ENCODE measurements around the gene FAM241B.
A peak's percentile ranks its signal among the peaks of the same experiment; 100 is the strongest.

The FAM241B gene

DNA sequence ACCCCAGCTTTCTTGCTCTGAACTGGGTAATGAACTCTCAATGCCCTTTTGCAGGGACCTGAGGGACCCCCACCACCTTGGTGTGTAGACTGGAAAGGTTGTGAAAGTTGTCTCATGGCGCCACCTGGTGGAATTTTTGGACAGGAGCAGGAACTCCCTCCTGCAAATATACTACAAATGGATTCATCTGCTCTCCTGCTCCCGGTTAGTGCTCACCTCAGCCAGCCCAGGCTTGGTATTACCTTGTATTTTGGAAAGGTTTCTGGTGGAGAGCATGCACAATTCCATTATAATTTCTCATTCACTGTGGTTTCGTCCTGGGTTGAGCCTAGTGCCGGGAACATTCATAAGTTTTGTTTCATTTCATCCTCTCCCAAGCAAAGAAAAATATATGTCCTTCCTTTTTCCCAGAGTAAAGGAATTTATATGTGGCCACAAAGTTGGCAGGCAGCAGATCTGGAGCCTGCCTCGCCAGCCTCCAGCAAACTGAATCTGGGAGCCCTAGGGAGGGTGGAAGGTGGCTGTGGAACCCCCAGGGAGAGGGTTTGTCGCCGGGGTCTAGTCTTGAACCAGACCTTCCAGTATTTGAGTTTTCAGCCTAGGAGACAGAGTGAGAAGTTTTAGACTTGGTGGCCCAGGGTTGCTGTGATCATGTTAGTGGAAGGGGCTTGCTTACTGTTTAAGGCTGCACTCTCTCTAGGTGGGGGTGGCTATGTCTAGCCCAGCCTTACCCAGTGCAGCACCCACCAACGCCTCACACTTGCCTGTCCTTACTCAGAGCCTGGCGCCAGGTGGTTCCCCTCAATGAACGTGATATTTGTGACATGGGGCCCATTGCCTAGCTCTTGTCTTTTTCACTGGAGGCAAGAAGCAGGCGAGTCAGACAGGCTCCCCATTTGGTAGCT is 9.5 kb downstream of the FAM241B start:
- Histone ChIP-seq H3K9me2 (replicated peaks; ENCODE audit: insufficient read depth, low read length) (no peaks in the 10 kb centered on the region), H3F3A (ENCODE audit: insufficient read depth, low read length) (no peaks in the 10 kb centered on the region), H3K36me3 (replicated peaks; ENCODE audit: insufficient read depth, low read length) (no peaks in the 10 kb centered on the region), H3K27me3 (replicated peaks; ENCODE audit: insufficient read depth, low read length) (peaks cover 37% of the 10 kb centered on the region), H3K27ac (ENCODE audit: low read length) (no peak overlapping the region), H3K79me2 (ENCODE audit: low read length) (no peaks in the 10 kb centered on the region), H3K4me3 (ENCODE audit: low read length) (no peak overlapping the region), H3K9me3 (replicated peaks; ENCODE audit: insufficient read depth, low read length) (no peaks in the 10 kb centered on the region), H3K9ac (ENCODE audit: low read length) (no peak overlapping the region), H4K20me1 (ENCODE audit: insufficient read depth, low read length) (no peaks in the 10 kb centered on the region), H3K4me1 (ENCODE audit: low read length) (no peaks in the 10 kb centered on the region), H2AFZ (ENCODE audit: low read length) (no peak overlapping the region), H3K4me2 (ENCODE audit: low read depth, low read length) (no peak overlapping the region)
- TF ChIP-seq, protein P1, sequence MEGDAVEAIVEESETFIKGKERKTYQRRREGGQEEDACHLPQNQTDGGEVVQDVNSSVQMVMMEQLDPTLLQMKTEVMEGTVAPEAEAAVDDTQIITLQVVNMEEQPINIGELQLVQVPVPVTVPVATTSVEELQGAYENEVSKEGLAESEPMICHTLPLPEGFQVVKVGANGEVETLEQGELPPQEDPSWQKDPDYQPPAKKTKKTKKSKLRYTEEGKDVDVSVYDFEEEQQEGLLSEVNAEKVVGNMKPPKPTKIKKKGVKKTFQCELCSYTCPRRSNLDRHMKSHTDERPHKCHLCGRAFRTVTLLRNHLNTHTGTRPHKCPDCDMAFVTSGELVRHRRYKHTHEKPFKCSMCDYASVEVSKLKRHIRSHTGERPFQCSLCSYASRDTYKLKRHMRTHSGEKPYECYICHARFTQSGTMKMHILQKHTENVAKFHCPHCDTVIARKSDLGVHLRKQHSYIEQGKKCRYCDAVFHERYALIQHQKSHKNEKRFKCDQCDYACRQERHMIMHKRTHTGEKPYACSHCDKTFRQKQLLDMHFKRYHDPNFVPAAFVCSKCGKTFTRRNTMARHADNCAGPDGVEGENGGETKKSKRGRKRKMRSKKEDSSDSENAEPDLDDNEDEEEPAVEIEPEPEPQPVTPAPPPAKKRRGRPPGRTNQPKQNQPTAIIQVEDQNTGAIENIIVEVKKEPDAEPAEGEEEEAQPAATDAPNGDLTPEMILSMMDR (IDR thresholded peaks at IDR 0.05; ENCODE audit: low read length): peak; percentile 82
- no peak for TF ChIP-seq EZH2 (optimal IDR thresholded peaks at IDR 0.05; ENCODE audit: low read depth, low read length)
- peak; percentile 53 for DNase-seq

DNA sequence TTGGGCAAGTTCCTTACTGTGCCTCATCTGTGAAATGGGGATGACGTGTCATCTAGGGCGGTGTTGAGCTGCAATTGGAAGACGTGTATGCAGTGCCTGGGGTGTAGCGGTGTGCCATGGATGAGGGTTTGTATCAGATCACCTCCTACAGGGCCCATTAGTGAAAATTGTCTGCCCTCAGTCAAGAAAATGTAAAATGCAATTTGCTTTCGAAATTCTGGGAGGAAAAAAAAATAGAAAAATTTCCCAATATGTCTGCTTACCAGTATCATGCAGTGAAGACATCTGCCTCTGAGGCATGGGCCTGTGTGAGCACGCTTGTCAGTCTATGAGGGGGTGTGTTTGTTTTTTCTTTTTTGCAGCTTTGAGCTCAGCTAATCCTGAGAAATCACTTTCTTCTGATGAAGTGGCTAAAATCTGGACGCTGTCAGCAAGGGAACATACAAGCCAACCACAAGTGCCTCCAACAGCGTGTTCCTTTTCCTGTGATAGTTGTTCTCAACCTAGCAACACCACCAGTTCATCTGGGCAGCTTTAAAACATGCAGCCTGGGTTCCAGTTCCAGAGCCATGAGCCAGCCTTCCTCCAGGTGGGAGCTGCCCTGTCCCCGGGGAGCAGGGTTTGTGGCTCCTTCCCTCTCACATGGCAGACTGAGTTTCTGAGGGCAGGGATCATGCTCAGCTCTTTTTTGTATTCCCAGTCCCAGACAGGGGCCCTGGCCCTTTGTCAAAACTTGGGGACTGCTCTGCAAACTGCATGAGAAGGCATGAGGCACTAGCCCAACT is 10.3 kb downstream of the FAM241B start:
- no peaks in the 10 kb centered on the region for H3K4me1 ChIP-seq (ENCODE audit: low read length)
- H3K36me3 ChIP-seq (replicated peaks; ENCODE audit: insufficient read depth, low read length): no peaks in the 10 kb centered on the region
- no peak overlapping the region for H3K27ac ChIP-seq (ENCODE audit: low read length)
- H3K4me3 ChIP-seq (ENCODE audit: low read length): no peak overlapping the region
- no peak for TF ChIP-seq EZH2 (optimal IDR thresholded peaks at IDR 0.05; ENCODE audit: low read depth, low read length)
- TF ChIP-seq EZH2phosphoT487 (IDR thresholded peaks at IDR 0.05; ENCODE audit: low read length): no peak
- TF ChIP-seq, protein P1 (IDR thresholded peaks at IDR 0.05; ENCODE audit: low read length): no peak
- peaks cover 45% of the 10 kb centered on the region for H3K27me3 ChIP-seq (replicated peaks; ENCODE audit: insufficient read depth, low read length)
- no peaks in the 10 kb centered on the region for H3K79me2 ChIP-seq (ENCODE audit: low read length)
- DNase-seq: no peak
- H4K20me1 ChIP-seq (ENCODE audit: insufficient read depth, low read length): no peaks in the 10 kb centered on the region
- no peak overlapping the region for H3K9ac ChIP-seq (ENCODE audit: low read length)
- no peak overlapping the region for H2AFZ ChIP-seq (ENCODE audit: low read length)
- H3F3A ChIP-seq (ENCODE audit: insufficient read depth, low read length): no peaks in the 10 kb centered on the region
- no peaks in the 10 kb centered on the region for H3K9me3 ChIP-seq (replicated peaks; ENCODE audit: insufficient read depth, low read length)
- no peak overlapping the region for H3K4me2 ChIP-seq (ENCODE audit: low read depth, low read length)
- H3K9me2 ChIP-seq (replicated peaks; ENCODE audit: insufficient read depth, low read length): no peaks in the 10 kb centered on the region

DNA sequence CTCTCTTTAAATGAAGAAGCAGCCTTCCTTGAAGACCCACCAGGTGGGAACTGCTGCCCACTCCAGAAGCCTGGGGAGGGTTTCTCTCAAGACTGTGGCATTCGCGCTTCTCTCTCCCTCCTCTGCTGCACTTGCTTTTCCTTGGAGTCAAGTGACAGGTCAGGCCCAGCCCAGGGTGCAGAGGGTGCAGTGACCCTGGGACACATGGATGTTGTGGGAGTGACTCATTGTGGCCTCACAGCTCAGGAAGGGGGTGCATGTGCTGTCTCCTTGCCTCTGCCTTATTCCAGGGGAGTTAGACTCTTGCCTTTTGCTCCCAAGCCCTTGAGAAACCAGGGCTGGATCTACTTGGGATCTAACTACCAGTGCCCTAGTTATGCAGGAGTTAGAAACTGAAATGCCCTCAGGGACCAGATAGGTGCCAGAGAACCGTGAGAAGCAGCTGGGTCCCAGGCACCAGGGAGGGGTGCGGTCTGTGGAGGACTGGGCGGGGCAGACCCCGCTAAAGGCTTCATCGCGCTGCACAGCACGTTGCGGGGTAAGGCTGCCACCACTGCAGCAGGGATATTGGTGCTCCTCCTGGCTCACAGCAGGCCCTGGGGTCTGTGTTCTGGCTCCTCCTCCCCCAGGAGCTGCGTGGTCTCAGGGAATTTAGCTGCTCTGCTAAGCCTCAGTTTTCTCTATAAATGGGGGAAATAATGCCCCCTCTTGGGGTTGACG is 11.4 kb downstream of the FAM241B start:
- Histone ChIP-seq H3K27me3 (replicated peaks; ENCODE audit: insufficient read depth, low read length) (peaks cover 52% of the 10 kb centered on the region), H3K36me3 (replicated peaks; ENCODE audit: insufficient read depth, low read length) (no peaks in the 10 kb centered on the region), H3K4me2 (ENCODE audit: low read depth, low read length) (no peak overlapping the region), H3F3A (ENCODE audit: insufficient read depth, low read length) (no peaks in the 10 kb centered on the region), H3K27ac (ENCODE audit: low read length) (no peak overlapping the region), H3K9ac (ENCODE audit: low read length) (no peak overlapping the region), H3K9me2 (replicated peaks; ENCODE audit: insufficient read depth, low read length) (no peaks in the 10 kb centered on the region), H3K9me3 (replicated peaks; ENCODE audit: insufficient read depth, low read length) (no peaks in the 10 kb centered on the region), H3K79me2 (ENCODE audit: low read length) (no peaks in the 10 kb centered on the region), H2AFZ (ENCODE audit: low read length) (no peak overlapping the region), H3K4me1 (ENCODE audit: low read length) (no peaks in the 10 kb centered on the region), H3K4me3 (ENCODE audit: low read length) (no peak overlapping the region), H4K20me1 (ENCODE audit: insufficient read depth, low read length) (no peaks in the 10 kb centered on the region)
- DNase-seq: no peak
- TF ChIP-seq EZH2 (optimal IDR thresholded peaks at IDR 0.05; ENCODE audit: low read depth, low read length) (no peak), EZH2phosphoT487 (IDR thresholded peaks at IDR 0.05; ENCODE audit: low read length) (no peak)
- TF ChIP-seq, protein P1 (IDR thresholded peaks at IDR 0.05; ENCODE audit: low read length): no peak

All from MM.1S (cell line).